Measurements from ENCODE around the gene VEZT.

The VEZT gene

GRCh38 chr12:95200128-95200894, 17.3 kb upstream of the VEZT start:
- no peak for DNase-seq

GRCh38 chr12:95201056-95201670, 16.4 kb upstream of the VEZT start:
- DNase-seq: no peak

GRCh38 chr12:95202691-95203486, 14.7 kb upstream of the VEZT start:
- no peak for DNase-seq

GRCh38 chr12:95203487-95204030, 14.0 kb upstream of the VEZT start:
- DNase-seq: no peak

GRCh38 chr12:95204141-95204866, 13.3 kb upstream of the VEZT start:
- DNase-seq: no peak

- no peak for DNase-seq
Observed at GRCh38 chr12:95205016-95205624, 12.5 kb upstream of the VEZT start.

GRCh38 chr12:95205685-95206084, 11.9 kb upstream of the VEZT start:
- no peak for DNase-seq

GRCh38 chr12:95206916-95207315, 10.7 kb upstream of the VEZT start:
- DNase-seq: no peak

- DNase-seq: no peak
Observed at GRCh38 chr12:95207407-95207806, 10.2 kb upstream of the VEZT start.

GRCh38 chr12:95208678-95209077, 8.9 kb upstream of the VEZT start:
- DNase-seq: no peak

- DNase-seq: no peak
Observed at GRCh38 chr12:95212586-95212985, 5.0 kb upstream of the VEZT start.

- DNase-seq: no peak
Observed at GRCh38 chr12:95213119-95213518, 4.5 kb upstream of the VEZT start.

- no peak for DNase-seq
Observed at GRCh38 chr12:95213928-95214327, 3.7 kb upstream of the VEZT start.

- no peak for DNase-seq
Observed at GRCh38 chr12:95214466-95214865, 3.1 kb upstream of the VEZT start.

- no peak for DNase-seq
Observed at GRCh38 chr12:95215949-95216348, 1.7 kb upstream of the VEZT start.

GRCh38 chr12:95216711-95217376, 763 bp upstream of the VEZT start:
- DNase-seq: peak; percentile 23

- peak; percentile 58 for DNase-seq
Observed at GRCh38 chr12:95218150-95219133, 835 bp downstream of the VEZT start.

- no peak for DNase-seq
Observed at GRCh38 chr12:95220190-95220589, 2.6 kb downstream of the VEZT start.

- no peak for DNase-seq
Observed at GRCh38 chr12:95220726-95221125, 3.1 kb downstream of the VEZT start.
